GM21737 (cell line): ENCODE results near the gene PFN1.

Experiments used
- ATAC-seq: cut with Tn5 transposase; IDR thresholded peaks from one replicate; pipeline ENCODE4 v1.9.1; 2021; ENCODE audit warnings: mild to moderate bottlenecking, moderate library complexity; ENCODE audit not compliant: unreplicated experiment

PFN1 gene

DNA sequence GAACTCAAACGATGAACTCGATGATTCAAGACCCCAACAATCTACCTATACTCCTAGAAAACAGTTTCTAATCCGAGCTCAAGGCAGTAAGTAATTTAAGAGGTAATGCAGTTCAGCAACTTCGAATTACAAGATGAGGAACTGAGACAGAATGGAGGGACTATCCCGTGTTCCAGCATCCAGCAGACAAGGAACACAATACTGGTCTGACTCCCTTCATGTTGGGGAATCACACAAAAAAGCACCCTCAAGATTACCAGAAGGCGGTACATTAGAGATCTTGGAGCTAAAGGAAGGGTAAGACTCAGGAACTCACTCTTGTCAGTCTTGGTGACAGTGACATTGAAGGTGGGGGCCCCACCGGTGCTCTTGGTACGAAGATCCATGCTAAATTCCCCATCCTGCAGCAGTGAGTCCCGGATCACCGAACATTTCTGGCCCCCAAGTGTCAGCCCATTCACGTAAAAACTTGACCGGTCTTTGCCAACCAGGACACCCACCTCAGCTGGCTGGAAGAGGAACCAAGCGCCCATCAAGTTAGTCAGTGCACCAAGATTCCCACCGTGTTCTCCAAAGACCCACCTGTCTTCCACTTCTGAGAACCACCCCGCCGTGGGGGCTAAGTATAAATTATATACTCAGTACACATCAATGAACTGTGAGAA, 1.9 kb downstream of the PFN1 start:
- no peak for ATAC-seq

DNA sequence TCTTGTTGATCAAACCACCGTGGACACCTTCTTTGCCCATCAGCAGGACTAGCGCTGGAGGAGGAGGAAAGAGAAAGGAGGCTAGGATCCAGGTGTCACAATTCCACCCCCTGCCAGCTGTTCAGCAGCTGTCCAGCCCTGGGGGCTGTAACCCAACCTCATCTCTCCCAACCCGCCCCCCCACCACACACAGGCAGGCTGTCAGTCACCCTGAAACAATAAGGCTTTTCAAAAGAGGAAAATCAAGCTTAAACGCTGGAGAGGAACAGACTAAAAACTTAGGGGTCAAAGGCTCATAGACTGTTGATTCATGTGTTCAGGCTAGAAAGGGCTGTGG, 2.4 kb downstream of the PFN1 start:
- ATAC-seq, result no peak

DNA sequence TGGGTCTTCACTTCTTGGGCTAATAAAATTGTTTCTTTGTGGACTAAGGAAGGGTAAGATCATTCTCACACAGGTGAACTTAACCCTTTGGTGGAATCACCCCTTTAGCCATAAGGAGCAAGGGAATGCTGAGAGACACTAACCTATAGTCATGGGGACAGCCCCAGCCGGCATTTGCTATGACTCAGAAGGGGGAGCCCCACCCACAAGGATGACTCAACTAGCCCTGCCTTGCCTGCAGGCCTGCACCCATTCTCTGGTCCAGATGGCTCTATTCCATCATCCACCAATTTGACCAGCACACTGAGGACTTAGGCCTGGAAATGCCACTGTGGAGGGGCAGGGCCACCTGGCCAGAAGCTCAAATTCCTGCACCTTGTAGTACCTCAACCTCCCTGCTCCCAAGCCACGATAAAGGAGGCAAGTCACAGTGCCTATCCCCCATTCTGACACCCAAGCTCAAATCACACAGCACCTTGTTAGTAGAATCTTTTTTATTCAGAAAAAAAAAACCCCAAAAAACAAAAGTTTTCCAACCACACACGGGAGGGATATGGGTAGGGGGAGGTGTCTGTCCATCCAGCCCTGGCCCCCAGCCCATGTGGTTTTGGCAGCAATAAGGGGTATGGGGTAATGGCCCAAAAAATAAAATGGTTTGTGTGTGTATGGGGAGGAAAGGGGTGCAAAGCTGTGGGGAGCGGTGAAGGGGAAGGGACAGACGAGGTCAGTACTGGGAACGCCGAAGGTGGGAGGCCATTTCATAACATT, 3.0 kb downstream of the PFN1 start:
- no peak for ATAC-seq

DNA sequence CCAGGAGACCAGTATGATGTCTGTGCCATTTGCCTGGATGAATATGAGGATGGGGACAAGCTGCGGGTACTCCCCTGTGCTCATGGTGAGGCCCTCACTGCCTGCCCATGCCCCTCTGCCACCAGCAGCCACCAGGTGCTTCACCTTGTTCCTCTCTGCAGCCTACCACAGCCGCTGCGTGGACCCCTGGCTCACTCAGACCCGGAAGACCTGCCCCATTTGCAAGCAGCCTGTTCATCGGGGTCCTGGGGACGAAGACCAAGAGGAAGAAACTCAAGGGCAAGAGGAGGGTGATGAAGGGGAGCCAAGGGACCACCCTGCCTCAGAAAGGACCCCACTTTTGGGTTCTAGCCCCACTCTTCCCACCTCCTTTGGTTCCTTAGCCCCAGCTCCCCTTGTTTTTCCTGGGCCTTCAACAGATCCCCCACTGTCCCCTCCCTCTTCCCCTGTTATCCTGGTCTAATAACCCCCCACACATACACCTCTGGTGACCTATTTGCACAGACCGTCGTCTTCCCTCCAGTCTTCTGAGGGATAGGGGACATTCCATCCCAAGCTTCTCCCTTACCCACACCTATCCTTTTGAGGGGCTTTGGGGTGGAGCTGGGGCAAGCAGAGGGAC, 3.7 kb downstream of the PFN1 start:
- ATAC-seq, result no peak

- ATAC-seq, result no peak
Measured at GRCh38 chr17:4944163-4944553, 4.2 kb downstream of the PFN1 start.

GRCh38 chr17:4942760-4943508, 5.4 kb downstream of the PFN1 start:
- ATAC-seq, result no peak

DNA sequence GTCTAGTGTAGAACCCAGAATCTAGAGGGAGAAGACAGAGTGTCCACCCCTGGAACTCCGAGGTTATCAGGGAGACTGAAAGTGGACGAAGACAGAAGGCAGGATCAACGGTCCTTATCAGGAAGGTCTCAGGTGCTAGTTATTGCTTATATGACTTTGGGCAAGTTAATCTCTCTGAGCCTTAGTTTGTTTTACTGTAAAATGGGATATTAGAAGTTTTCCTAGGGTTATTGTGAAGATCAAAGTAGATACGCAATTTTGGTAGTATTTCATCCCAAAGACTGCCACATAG, 7.1 kb downstream of the PFN1 start:
- ATAC-seq, result no peak

DNA sequence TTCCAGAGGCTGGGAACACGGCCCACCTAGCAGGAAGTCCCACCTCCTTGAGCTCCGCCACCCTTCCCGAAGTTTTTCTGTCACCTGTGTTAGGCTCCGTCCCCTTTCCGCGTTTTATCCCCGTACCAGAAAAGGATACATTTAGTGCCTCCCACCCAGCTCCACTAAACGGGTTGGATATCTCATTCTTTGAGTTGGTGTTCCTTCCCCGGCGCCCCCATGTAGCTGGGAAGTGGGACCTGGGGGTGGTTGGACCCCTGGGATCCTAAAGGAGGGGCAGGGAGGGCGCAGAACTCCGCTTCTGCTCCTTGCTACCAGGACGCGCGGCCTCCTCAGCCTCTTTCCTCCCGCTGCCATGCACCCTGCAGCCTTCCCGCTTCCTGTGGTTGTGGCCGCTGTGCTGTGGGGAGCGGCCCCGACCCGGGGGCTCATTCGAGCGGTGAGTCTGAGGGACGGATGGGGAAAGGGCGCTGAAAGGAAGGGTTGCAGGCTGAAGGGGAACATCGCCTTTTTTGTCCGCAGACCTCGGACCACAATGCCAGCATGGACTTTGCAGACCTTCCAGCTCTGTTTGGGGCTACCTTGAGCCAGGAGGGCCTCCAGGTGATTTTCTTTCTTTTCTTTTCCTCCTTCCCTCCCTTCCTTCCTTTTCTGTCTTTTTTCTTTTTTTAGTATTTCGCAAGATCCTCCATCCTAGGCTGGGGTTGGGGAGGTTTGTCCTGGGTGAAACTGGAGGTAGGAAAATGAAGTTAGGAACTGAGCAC, 7.6 kb downstream of the PFN1 start:
- ATAC-seq, result peak; percentile 1

DNA sequence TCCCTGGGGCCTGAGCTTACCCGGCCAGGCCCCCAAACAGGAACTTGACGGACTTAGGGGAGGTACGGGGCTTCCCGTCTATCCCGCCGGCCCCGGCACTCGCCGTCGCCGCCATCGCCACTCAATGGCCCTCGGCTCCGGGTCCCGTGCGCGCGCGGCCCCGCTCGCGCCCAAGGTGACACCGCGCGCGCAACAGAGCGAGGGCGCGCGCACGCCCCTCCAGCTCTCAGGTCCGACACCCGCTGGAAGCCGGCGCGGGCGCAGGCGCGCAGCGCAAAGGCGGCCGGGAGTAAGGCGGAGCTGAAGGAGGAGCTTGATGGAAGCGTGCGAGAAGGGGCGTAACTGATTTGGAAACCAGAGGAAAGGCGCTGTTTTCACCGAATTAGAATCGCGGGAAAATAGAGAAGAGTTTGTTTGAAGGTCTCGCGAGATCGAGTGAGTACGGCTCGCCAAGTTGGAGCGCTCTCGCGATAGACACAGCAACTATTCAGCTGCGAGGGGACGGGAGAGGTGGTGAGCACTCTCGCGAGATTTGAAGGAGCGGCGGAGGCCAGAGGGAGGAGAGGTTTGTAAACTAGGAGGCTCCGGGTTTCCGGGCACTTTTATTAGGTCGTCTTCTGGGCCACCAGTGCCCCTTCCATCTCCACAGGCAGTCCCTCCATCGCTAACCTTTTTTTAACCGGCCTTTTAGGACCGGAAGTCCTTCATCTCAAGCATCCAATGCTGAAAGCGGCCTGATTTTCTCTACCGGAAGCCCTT, 8.4 kb downstream of the PFN1 start, which contains the start of the genes RNF167 and SLC25A11:
Gene RNF167, plus strand, starts transcription at position 473 of the 759 bp plus-strand sequence. CDS start 642 bp downstream, outside the sequence.
Gene SLC25A11, minus strand, starts transcription at position 251 of the 759 bp plus-strand sequence. Its CDS starts 136 bp downstream, at position 115.
- peak; percentile 61 for ATAC-seq

DNA sequence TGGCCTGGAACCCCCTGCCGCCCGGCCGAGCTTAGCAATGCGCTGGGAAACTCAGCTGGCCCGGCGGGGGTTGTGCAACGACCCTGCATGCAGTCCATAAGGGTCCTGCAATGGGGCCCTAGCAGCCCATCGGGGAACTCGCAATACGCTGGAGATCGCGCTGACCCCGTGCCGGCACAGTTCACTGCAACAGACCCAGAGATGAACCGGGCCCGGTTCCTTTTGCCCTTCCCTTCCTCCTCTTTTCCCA, 8.9 kb downstream of the PFN1 start:
- ATAC-seq, result peak; percentile 2

DNA sequence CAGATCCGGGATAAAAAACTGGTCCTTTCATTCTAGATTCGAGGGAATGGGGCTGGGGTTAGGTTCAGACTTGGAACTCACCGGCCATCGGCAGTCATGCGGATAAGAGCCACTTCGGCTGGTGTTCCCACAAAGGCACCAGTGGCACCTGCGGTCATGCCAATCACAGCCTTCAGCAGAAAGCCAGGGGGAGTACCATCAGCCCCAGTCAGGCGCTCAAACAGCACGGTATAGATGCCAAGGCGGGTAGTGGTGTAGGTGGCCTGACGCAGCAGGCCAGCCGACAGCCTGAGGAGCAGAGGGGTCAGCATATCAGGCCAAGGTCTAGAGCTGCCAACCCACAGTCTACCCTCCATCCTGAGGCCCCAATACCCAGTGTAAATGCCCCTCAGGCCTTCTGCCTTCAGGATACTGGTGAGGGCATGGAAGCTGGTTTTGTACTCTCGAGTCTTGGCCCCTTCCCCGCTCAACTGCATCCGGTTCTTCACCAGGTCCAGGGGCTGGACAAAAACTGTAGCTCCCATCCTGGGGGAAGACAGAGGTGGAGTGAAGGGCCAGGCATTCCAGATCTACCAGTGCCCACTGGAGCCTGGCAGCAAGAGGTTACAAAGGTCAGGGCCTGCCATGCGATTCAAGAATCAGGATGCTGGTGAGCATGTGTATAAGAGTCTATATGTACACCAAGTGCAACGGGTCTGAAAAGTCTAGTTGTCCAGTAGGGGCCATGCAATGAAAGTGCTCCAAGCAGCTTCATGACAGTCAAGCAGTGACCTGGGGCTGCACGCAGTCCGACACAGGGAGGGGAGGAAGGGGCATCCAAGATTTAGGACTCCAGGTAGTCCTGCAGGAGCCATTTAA, 9.4 kb downstream of the PFN1 start:
- ATAC-seq, result no peak

- no peak for ATAC-seq
Measured at GRCh38 chr17:4938069-4938491, 10.2 kb downstream of the PFN1 start.

GRCh38 chr17:4937553-4937952, 10.8 kb downstream of the PFN1 start:
- no peak for ATAC-seq

GRCh38 chr17:4936436-4936835, 11.9 kb downstream of the PFN1 start:
- ATAC-seq, result no peak

DNA sequence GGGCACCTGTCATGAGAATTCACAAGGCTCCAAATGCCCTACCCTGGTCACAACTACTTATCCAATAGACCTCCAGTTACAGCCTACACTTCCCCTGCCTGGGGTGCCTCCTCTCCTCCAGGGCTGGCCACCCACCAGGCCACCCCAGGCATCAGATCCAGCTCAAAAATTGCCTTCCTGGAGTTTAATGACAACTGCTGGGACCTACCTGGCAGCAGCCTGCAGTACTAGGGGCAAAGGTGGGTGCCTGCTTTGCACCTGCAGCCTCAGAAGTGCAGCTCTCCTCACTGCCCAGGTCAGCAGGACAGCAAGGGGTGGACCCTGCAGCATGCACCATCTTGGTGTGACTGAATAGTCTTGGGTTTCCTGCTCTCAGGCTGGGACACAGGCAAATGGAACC, 12.7 kb downstream of the PFN1 start:
- no peak for ATAC-seq

- no peak for ATAC-seq
Measured at GRCh38 chr17:4934173-4934979, 14.0 kb downstream of the PFN1 start.

- no peak for ATAC-seq
Measured at GRCh38 chr17:4933646-4934045, 14.7 kb downstream of the PFN1 start.

- no peak for ATAC-seq
Measured at GRCh38 chr17:4932756-4933155, 15.6 kb downstream of the PFN1 start.

- ATAC-seq, result no peak
Measured at GRCh38 chr17:4931963-4932362, 16.4 kb downstream of the PFN1 start, which contains the start of gene GP1BA. TSS of gene GP1BA (plus strand) at chr17:4932277. CDS start at chr17:4932605, 328 bp downstream.
